HepG2 (cell line): ENCODE data around the gene ATP1A1. TPM values are rescaled to one million over a fixed set of nuclear protein-coding genes. Genes with fewer than 3 reads are reported as not detected.

Experiments used
- ATAC-seq: fragments of 200-7000 bp; cut with Tn5 transposase; 3 replicates; pipeline ENCODE4 v1.9.1; 2020; ENCODE audit warnings: mild to moderate bottlenecking, moderate library complexity
- BruUV-seq: library from RNA; stranded (reverse); fragments of 400-500 nt; replicated peaks from 2 replicates; lab custom pipeline; 2021; lab: Mats Ljungman, UMichigan
- CTCF ChIA-PET: fragments of 300-600 bp; formaldehyde crosslinking; extraction: SDS; loops from one replicate; lab custom pipeline; 2021; ENCODE audit warnings: low total read pairs, inconsistent platforms, low intra/inter-chr PET ratio; lab: Yijun Ruan, JAX
- POLR2A ChIA-PET: fragments of 350-600 bp; sonication (Branson Sonifier 250); formaldehyde crosslinking; loops from one replicate; lab custom pipeline; 2020; ENCODE audit warnings: antibody characterized with exemption, inconsistent platforms; lab: Yijun Ruan, JAX
- DNase-seq: peaks from one replicate; pipeline ENCODE4 v3.0.0-alpha.2; 2015; ENCODE audit warnings: low spot score
- FAIRE-seq: peaks from 3 replicates; lab custom pipeline; 2011; peaks lifted over from hg19 to GRCh38; lab: Jason Lieb, UNC
- H2AFZ ChIP-seq: one replicate; pipeline ENCODE4 v1.6.1; 2011; ENCODE audit warnings: low read length, inconsistent platforms
- H3K27ac ChIP-seq: fragments of 300-600 bp; 3 replicates; pipeline ENCODE4 v1.8.0; 2011; ENCODE audit warnings: mixed run types, mild to moderate bottlenecking, mixed read lengths, low read length, inconsistent platforms; ENCODE audit not compliant: insufficient read depth; ENCODE audit errors: extremely low read length
- H3K27me3 ChIP-seq, 2 experiments: fragments of 200-600 bp in 1 of 2; 2 replicates in 1 of 2; 3 replicates in 1 of 2; pipeline versions ENCODE4 v1.6.0 to v1.8.0; 2011; ENCODE audit warnings: low read length in 2 of 2, mild to moderate bottlenecking in 2 of 2, moderate library complexity in 2 of 2, inconsistent platforms in 1 of 2; ENCODE audit not compliant: insufficient read depth in 2 of 2, control insufficient read depth in 1 of 2
- H3K36me3 ChIP-seq, 2 experiments: fragments of 200-600 bp in 1 of 2; replicated peaks in 1 of 2; 2 replicates in 1 of 2; 3 replicates in 1 of 2; pipeline versions ENCODE4 v1.5.1 to v1.8.0; 2011; ENCODE audit warnings: low read length in 2 of 2, inconsistent platforms in 1 of 2; ENCODE audit not compliant: insufficient read depth in 2 of 2, control insufficient read depth in 1 of 2
- H3K4me1 ChIP-seq: 2 replicates; pipeline ENCODE4 v1.5.1; 2012; ENCODE audit warnings: low read length, inconsistent platforms; ENCODE audit not compliant: insufficient read depth
- H3K4me2 ChIP-seq: 2 replicates; pipeline ENCODE4 v1.6.0; 2011; ENCODE audit warnings: low read depth, low read length, inconsistent platforms
- H3K4me3 ChIP-seq, 3 experiments: fragments of 200-600 bp in 1 of 3; sonication (generic), shearing (Covaris generic) in 1 of 3; replicated peaks in 1 of 3; 2 replicates each; pipeline ENCODE4 v1.5.1; 2011 to 2016; ENCODE audit warnings: low read length in 3 of 3, inconsistent platforms in 2 of 3, low read depth in 2 of 3, mild to moderate bottlenecking in 2 of 3, control low read depth in 1 of 3, mixed read lengths in 1 of 3; ENCODE audit not compliant: insufficient read depth in 1 of 3
- H3K79me2 ChIP-seq: one replicate; pipeline ENCODE4 v1.6.1; 2011; ENCODE audit warnings: low read length, inconsistent platforms; ENCODE audit not compliant: insufficient read depth
- H3K9ac ChIP-seq: 2 replicates; pipeline ENCODE4 v1.6.0; 2011; ENCODE audit warnings: mild to moderate bottlenecking, low read depth, low read length, inconsistent platforms; ENCODE audit not compliant: insufficient read depth
- H3K9me3 ChIP-seq: 2 replicates; pipeline ENCODE4 v1.5.1; 2012; ENCODE audit warnings: mild to moderate bottlenecking, low read length
- H4K20me1 ChIP-seq: 2 replicates; pipeline ENCODE4 v1.6.0; 2011; ENCODE audit warnings: inconsistent platforms, mild to moderate bottlenecking, low read length, moderate library complexity; ENCODE audit not compliant: insufficient read depth
- CEBPB ChIP-seq: IDR thresholded peaks from 2 replicates; pipeline ENCODE4 v1.6.1; 2011; ENCODE audit warnings: low read depth, low read length, improper control_type of control experiment, borderline replicate concordance
- NCOA2 ChIP-seq: sonication (generic); formaldehyde crosslinking; IDR thresholded peaks from 2 replicates; pipeline ENCODE4 v1.8.0; 2022; ENCODE audit warnings: inconsistent platforms
- RBM22 ChIP-seq: fragments of 200-400 bp; formaldehyde crosslinking; optimal IDR thresholded peaks from 2 replicates; pipeline ENCODE3; 2017; ENCODE audit warnings: mild to moderate bottlenecking, low read length, moderate library complexity
- ZMYM2 ChIP-seq: sonication (generic); formaldehyde crosslinking; IDR thresholded peaks from 2 replicates; pipeline ENCODE4 v1.8.0; 2022; ENCODE audit warnings: mild to moderate bottlenecking, missing genetic modification reagents
- ZNF782 ChIP-seq: sonication (generic); formaldehyde crosslinking; IDR thresholded peaks from 2 replicates; pipeline ENCODE4 v1.4.0; 2020; ENCODE audit warnings: missing genetic modification reagents, mild to moderate bottlenecking, borderline replicate concordance
- ZNF879 ChIP-seq: sonication (generic); formaldehyde crosslinking; IDR thresholded peaks from 2 replicates; pipeline ENCODE4 v1.8.1; 2023; ENCODE audit warnings: missing genetic modification reagents
- WGBS: methylation state at CpG from one replicate; pipeline ENCODE4 v1.1.6; 2017; ENCODE audit warnings: low lambda C conversion rate; 5-methylcytosine and 5-hydroxymethylcytosine counted together
- in situ Hi-C: cut with HindIII; loops from 2 replicates; pipeline ENCODE4 v1.10.0; 2017; ENCODE audit warnings: low pct_unique_long_range_greater_than_20kb; ENCODE audit not compliant: extremely low pct_ligation_motif_present
- intact Hi-C: fragments of 100-400 bp; cut with micrococcal nuclease; formaldehyde crosslinking; loops from one replicate; pipeline ENCODE4 v1.10.0; 2022; ENCODE audit not compliant: unreplicated experiment
- polyA plus RNA-seq, 8 experiments: library from polyadenylated mRNA; depleted of rRNA in 3 of 8; stranded (reverse) in 7 of 8; unstranded in 1 of 8; fragments of >200 nt; fragmentation: Illumina TruSeq in 4 of 8; extraction: Trizol in 4 of 8; gene quantifications; 2 replicates each; pipeline versions ENCODE4 v1.2.1 to v1.2.3, GENCODE V29; 2011 to 2016; ENCODE audit warnings: low read depth in 4 of 8, missing spikeins in 1 of 8, mixed read lengths in 1 of 8; ENCODE audit not compliant: insufficient read depth in 1 of 8
- total RNA-seq, 5 experiments: library from RNA; depleted of rRNA; stranded (reverse); fragments of >200 nt; fragmentation: Illumina TruSeq; extraction: Trizol; gene quantifications; 2 replicates each; pipeline ENCODE4 v1.2.3, GENCODE V29; 2016; ENCODE audit warnings: low read depth in 1 of 5
- TF ChIP-seq, protein P1 (sequence below): sonication (generic); formaldehyde crosslinking; IDR thresholded peaks from 2 replicates; pipeline ENCODE4 v1.8.0; 2022; ENCODE audit warnings: mild to moderate bottlenecking, missing genetic modification reagents; ENCODE audit not compliant: insufficient replicate concordance
- TF ChIP-seq, protein P2 (sequence below): sonication (generic); formaldehyde crosslinking; IDR thresholded peaks from 2 replicates; pipeline ENCODE4 v1.4.0; 2020; ENCODE audit warnings: mild to moderate bottlenecking, missing genetic modification reagents
- TF ChIP-seq, protein P3 (sequence below): sonication (generic); formaldehyde crosslinking; IDR thresholded peaks from 2 replicates; pipeline ENCODE4 v1.5.1; 2020; ENCODE audit warnings: mild to moderate bottlenecking, missing genetic modification reagents, moderate library complexity

Gene ATP1A1
- total and polyA plus RNA-seq, 2 of the 13 experiments (the other 11 are each of a cell fraction or from before 2014, with no cell fraction given): 280 to 705 TPM

DNA sequence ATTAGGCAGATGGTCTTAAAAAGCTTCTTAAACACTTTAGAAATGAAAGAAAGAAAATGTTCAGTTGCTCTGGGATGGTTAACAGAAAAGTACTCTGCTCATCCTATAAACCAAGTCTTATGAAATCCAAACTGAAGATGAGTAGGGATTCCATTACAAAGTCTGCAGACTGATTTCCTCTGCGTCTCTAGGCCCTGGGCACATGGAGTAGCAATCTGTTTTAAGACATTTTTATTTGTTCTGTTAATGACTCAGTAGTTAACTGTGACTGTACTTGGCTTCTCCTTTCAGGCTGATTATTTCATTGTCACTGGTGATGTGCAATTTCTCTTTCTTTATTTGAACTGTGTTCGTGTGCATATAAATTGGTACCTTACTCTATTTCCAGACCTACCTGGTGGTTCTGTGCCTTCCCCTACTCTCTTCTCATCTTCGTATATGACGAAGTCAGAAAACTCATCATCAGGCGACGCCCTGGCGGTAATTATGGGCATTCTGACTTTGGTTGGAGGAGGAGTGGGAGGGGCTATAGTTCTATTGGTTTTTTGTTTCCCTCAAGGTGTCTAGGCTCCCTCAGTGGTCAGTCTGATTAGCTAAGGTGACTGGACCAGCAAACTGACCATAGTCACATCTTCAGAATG lies 30.6 kb downstream of the ATP1A1 start:
- peaks cover 53 to 87% of the 10 kb centered on the region in 2 experiments for H3K36me3 ChIP-seq
- no peak overlapping the region for H3K9ac ChIP-seq
- no peaks in the 10 kb centered on the region for H3K27me3 ChIP-seq
- POLR2A ChIA-PET: interaction anchor here (0.6 to 1.9 kb wide), 3 partner anchors 13 to 168 kb away, joined by 3 to 7 read pairs (median 4); no protein-coding TSS in a partner anchor
- intact Hi-C loops: no loop called here
- no peak for FAIRE-seq
- H2AFZ ChIP-seq: no peak overlapping the region
- no peak for ATAC-seq
- CTCF ChIA-PET: no interaction called here
- no peaks in the 10 kb centered on the region for H3K9me3 ChIP-seq
- no peak overlapping the region for H3K27ac ChIP-seq
- no peaks in the 10 kb centered on the region for H3K79me2 ChIP-seq
- no peaks in the 10 kb centered on the region for H4K20me1 ChIP-seq
- TF ChIP-seq ZNF782 (CRISPR knock-in tag) (no peak), ZNF879 (no peak), CEBPB (no peak), NCOA2 (no peak), ZMYM2 (CRISPR knock-in tag) (no peak), RBM22 (peak; percentile 7)
- TF ChIP-seq, protein P1, sequence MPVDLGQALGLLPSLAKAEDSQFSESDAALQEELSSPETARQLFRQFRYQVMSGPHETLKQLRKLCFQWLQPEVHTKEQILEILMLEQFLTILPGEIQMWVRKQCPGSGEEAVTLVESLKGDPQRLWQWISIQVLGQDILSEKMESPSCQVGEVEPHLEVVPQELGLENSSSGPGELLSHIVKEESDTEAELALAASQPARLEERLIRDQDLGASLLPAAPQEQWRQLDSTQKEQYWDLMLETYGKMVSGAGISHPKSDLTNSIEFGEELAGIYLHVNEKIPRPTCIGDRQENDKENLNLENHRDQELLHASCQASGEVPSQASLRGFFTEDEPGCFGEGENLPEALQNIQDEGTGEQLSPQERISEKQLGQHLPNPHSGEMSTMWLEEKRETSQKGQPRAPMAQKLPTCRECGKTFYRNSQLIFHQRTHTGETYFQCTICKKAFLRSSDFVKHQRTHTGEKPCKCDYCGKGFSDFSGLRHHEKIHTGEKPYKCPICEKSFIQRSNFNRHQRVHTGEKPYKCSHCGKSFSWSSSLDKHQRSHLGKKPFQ (CRISPR knock-in tag): peak; percentile 12
- TF ChIP-seq, protein P2, sequence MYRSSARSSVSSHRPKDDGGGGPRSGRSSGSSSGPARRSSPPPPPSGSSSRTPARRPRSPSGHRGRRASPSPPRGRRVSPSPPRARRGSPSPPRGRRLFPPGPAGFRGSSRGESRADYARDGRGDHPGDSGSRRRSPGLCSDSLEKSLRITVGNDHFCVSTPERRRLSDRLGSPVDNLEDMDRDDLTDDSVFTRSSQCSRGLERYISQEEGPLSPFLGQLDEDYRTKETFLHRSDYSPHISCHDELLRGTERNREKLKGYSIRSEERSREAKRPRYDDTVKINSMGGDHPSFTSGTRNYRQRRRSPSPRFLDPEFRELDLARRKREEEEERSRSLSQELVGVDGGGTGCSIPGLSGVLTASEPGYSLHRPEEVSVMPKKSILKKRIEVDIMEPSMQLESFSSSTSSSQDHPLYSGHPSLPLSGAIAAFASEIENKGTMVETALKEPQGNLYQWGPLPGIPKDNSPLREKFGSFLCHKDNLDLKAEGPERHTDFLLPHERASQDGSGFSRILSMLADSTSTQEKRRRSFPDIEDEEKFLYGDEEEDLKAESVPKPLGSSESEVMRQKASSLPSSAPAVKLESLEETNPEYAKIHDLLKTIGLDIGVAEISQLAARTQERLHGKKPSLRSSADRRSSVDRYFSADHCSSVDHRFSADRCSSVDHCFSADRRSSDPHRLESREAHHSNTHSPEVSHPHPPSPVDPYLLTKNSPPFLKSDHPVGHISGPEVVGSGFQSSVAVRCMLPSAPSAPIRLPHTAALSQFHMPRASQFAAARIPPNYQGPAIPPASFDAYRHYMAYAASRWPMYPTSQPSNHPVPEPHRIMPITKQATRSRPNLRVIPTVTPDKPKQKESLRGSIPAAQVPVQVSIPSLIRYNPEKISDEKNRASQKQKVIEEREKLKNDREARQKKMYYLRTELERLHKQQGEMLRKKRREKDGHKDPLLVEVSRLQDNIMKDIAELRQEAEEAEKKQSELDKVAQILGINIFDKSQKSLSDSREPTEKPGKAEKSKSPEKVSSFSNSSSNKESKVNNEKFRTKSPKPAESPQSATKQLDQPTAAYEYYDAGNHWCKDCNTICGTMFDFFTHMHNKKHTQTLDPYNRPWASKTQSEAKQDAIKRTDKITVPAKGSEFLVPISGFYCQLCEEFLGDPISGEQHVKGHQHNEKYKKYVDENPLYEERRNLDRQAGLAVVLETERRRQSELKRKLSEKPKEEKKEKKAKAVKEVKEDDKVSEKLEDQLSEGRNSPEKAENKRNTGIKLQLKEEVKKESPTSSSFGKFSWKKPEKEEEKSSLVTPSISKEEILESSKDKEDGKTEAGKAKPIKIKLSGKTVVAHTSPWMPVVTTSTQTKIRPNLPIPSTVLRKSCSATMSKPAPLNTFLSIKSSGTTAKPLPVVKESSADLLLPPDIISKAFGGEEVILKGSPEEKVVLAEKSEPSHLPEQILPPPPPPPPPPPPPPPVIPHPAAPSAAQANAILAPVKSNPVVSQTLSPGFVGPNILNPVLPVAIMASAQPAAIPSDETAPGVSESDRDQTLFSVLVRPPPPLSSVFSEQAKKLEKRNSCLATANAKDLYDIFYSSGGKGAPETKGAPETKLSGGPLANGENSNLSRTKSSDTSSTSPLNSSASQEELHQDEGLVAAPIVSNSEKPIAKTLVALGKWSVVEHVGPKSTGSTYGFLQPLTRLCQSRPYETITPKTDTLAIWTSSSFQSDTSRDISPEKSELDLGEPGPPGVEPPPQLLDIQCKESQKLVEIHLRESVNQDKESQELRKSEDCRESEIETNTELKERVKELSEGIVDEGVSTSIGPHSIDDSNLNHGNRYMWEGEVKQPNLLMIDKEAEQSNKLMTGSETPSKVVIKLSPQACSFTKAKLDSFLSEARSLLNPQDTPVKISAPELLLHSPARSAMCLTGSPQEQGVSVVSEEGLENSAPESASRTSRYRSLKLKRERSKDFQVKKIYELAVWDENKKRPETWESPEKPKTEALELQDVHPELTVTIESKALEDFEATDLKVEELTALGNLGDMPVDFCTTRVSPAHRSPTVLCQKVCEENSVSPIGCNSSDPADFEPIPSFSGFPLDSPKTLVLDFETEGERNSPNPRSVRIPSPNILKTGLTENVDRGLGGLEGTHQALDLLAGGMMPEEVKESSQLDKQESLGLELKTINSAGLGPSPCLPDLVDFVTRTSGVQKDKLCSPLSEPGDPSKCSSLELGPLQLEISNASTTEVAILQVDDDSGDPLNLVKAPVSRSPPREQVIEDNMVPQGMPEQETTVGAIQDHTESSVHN (CRISPR knock-in tag): no peak
- TF ChIP-seq, protein P3, sequence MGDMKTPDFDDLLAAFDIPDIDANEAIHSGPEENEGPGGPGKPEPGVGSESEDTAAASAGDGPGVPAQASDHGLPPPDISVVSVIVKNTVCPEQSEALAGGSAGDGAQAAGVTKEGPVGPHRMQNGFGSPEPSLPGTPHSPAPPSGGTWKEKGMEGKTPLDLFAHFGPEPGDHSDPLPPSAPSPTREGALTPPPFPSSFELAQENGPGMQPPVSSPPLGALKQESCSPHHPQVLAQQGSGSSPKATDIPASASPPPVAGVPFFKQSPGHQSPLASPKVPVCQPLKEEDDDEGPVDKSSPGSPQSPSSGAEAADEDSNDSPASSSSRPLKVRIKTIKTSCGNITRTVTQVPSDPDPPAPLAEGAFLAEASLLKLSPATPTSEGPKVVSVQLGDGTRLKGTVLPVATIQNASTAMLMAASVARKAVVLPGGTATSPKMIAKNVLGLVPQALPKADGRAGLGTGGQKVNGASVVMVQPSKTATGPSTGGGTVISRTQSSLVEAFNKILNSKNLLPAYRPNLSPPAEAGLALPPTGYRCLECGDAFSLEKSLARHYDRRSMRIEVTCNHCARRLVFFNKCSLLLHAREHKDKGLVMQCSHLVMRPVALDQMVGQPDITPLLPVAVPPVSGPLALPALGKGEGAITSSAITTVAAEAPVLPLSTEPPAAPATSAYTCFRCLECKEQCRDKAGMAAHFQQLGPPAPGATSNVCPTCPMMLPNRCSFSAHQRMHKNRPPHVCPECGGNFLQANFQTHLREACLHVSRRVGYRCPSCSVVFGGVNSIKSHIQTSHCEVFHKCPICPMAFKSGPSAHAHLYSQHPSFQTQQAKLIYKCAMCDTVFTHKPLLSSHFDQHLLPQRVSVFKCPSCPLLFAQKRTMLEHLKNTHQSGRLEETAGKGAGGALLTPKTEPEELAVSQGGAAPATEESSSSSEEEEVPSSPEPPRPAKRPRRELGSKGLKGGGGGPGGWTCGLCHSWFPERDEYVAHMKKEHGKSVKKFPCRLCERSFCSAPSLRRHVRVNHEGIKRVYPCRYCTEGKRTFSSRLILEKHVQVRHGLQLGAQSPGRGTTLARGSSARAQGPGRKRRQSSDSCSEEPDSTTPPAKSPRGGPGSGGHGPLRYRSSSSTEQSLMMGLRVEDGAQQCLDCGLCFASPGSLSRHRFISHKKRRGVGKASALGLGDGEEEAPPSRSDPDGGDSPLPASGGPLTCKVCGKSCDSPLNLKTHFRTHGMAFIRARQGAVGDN: no peak
- TF ChIP-seq, all 625 proteins: peak for 2
- no TSS peak for BruUV-seq
- WGBS: over 99% methylated on average over 7 of the region's 7 CpGs
- H3K4me1 ChIP-seq: no peaks in the 10 kb centered on the region
- no peak for DNase-seq
- H3K4me3 ChIP-seq: no peak overlapping the region
- no peak overlapping the region for H3K4me2 ChIP-seq
- in situ Hi-C loops: loop anchor here (10.0 kb wide), 1 partner anchor 81 kb away; no protein-coding TSS in a partner anchor
